ENCODE results near the gene CACNG8. TPM values are rescaled to one million over a fixed set of nuclear protein-coding genes. Genes with fewer than 3 reads are reported as not detected.

CACNG8 gene
- 0.03 TPM for polyA plus RNA-seq (2013, experiment 1 of 2)
- 0.01 TPM for polyA plus RNA-seq (2013, experiment 2 of 2)

DNA sequence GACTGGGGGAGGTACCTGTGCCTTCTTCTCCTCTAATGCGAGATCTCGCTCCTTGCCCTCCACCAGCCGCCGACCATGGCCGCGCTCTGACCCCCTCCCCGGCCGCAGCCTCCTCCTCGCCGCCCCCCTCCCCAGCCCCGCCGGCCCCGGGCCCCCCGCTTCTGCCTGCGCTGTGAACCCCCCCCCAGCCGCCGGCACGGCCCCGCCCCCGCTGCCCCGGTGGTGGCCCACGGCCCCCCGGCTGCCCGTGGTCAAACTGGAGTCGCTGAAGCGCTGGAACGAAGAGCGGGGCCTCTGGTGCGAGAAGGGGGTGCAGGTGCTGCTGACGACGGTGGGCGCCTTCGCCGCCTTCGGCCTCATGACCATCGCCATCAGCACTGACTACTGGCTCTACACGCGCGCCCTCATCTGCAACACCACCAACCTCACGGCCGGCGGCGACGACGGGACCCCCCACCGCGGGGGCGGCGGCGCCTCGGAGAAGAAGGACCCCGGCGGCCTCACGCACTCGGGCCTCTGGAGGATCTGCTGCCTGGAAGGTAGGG, at the start of gene CACNG8:
TSS of gene CACNG8 (plus strand) at position 51 of the 545 bp plus-strand sequence.
- no peak within 1 kb of the TSS for H3K9ac ChIP-seq (ENCODE audit: low read length)
- WGBS: 2% methylated on average over 31 of the region's 55 CpGs
- H2BK12ac ChIP-seq (ENCODE audit: low read length in 2 of 2): no peak within 1 kb of the TSS
- H2BK120ac ChIP-seq (ENCODE audit: low read depth, low read length): no peak within 1 kb of the TSS
- no peak within 1 kb of the TSS for H3K27ac ChIP-seq (ENCODE audit: low read length, poor library complexity, severe bottlenecking)
- H3K4ac ChIP-seq (ENCODE audit: low read depth in 1 of 2, low read length in 2 of 2): no peak within 1 kb of the TSS
- H3K23ac ChIP-seq (ENCODE audit: low read length in 2 of 2): peak within 1 kb of the TSS in 1 of 2 experiments; percentile 35
- no peak within 1 kb of the TSS for H3K18ac ChIP-seq (ENCODE audit: low read depth in 1 of 2, low read length in 2 of 2)
- H4K91ac ChIP-seq (ENCODE audit: low read length): no peak within 1 kb of the TSS
- no peak within 1 kb of the TSS for H3K14ac ChIP-seq (ENCODE audit: low read length in 2 of 2)
- no peaks in the 10 kb centered on the region for H3K36me3 ChIP-seq (ENCODE audit: control insufficient read depth in 1 of 2, insufficient read depth in 2 of 2, low read depth in 1 of 2, low read length in 2 of 2)
- H3K4me2 ChIP-seq (ENCODE audit: low read length, poor library complexity, severe bottlenecking): no peak within 1 kb of the TSS
- H3K27me3 ChIP-seq (ENCODE audit: control insufficient read depth in 1 of 2, insufficient read depth in 1 of 2, low read length in 2 of 2): peaks cover 69 to 71% of the 10 kb centered on the region in 2 experiments
- peak within 1 kb of the TSS; percentile 27 for H2AFZ ChIP-seq (ENCODE audit: low read depth, low read length)
- no peak within 1 kb of the TSS for H3K4me3 ChIP-seq (ENCODE audit: insufficient read depth in 1 of 2, low read depth in 1 of 2, low read length in 2 of 2)
- H3K4me1 ChIP-seq (ENCODE audit: control insufficient read depth, insufficient read depth, low read depth, low read length): peaks cover 2% of the 10 kb centered on the region
- no peaks in the 10 kb centered on the region for H3K79me1 ChIP-seq (replicated peaks; ENCODE audit: low read length, poor library complexity, severe bottlenecking)
- DNase-seq: no peak
- peaks cover 3% of the 10 kb centered on the region for H3K9me3 ChIP-seq (ENCODE audit: control insufficient read depth, low read length)
- H2BK15ac ChIP-seq (ENCODE audit: low read depth, poor library complexity, severe bottlenecking): no peak within 1 kb of the TSS
- H2AK5ac ChIP-seq (ENCODE audit: low read length, severe bottlenecking): no peak within 1 kb of the TSS
- no peak within 1 kb of the TSS for H4K8ac ChIP-seq (ENCODE audit: low read length)
- H2BK5ac ChIP-seq (ENCODE audit: low read depth, low read length, poor library complexity, severe bottlenecking): no peak within 1 kb of the TSS

DNA sequence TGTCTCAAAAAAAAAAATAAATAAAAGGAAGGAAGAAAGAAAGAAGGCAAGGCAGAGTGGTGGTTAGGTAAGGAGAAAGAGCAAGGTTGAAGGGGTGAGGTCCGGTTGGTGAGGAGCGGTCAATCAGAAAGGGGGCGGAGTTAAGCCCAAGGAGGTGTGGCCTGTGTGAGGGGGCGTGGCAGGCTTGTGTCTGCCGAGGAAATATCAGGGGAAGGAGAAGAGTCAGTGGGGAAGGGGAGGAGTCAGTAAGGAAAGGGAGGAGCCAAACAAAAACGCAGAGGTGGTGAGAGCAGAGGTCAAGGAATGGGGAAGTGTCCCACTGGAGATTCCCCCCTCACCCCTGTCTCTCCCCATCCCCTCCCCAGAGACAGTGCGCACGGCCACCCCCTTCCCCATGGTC, 47.7 kb upstream of the CACNG8 start:
- Histone ChIP-seq H3K4me1 (ENCODE audit: control insufficient read depth, insufficient read depth, low read depth, low read length) (no peaks in the 10 kb centered on the region), H3K79me1 (replicated peaks; ENCODE audit: low read length, poor library complexity, severe bottlenecking) (no peaks in the 10 kb centered on the region), H2BK5ac (ENCODE audit: low read depth, low read length, poor library complexity, severe bottlenecking) (no peak overlapping the region), H3K36me3 (ENCODE audit: control insufficient read depth in 1 of 2, insufficient read depth in 2 of 2, low read depth in 1 of 2, low read length in 2 of 2) (no peaks in the 10 kb centered on the region), H2AK5ac (ENCODE audit: low read length, severe bottlenecking) (no peak overlapping the region), H2BK120ac (ENCODE audit: low read depth, low read length) (no peak overlapping the region), H3K4ac (ENCODE audit: low read depth in 1 of 2, low read length in 2 of 2) (no peak overlapping the region), H3K4me3 (ENCODE audit: insufficient read depth in 1 of 2, low read depth in 1 of 2, low read length in 2 of 2) (no peak overlapping the region), H3K14ac (ENCODE audit: low read length in 2 of 2) (no peak overlapping the region), H4K91ac (ENCODE audit: low read length) (no peak overlapping the region), H3K9ac (ENCODE audit: low read length) (no peak overlapping the region), H3K23ac (ENCODE audit: low read length in 2 of 2) (no peak overlapping the region), H2BK12ac (ENCODE audit: low read length in 2 of 2) (no peak overlapping the region), H3K4me2 (ENCODE audit: low read length, poor library complexity, severe bottlenecking) (no peak overlapping the region), H3K18ac (ENCODE audit: low read depth in 1 of 2, low read length in 2 of 2) (no peak overlapping the region), H2AFZ (ENCODE audit: low read depth, low read length) (no peak overlapping the region), H2BK15ac (ENCODE audit: low read depth, poor library complexity, severe bottlenecking) (no peak overlapping the region), H3K27ac (ENCODE audit: low read length, poor library complexity, severe bottlenecking) (no peak overlapping the region), H3K27me3 (ENCODE audit: control insufficient read depth in 1 of 2, insufficient read depth in 1 of 2, low read length in 2 of 2) (peaks cover 23% of the 10 kb centered on the region in 2 experiments), H3K9me3 (ENCODE audit: control insufficient read depth, low read length) (no peaks in the 10 kb centered on the region), H4K8ac (ENCODE audit: low read length) (no peak overlapping the region)
- no peak for DNase-seq
- 72% methylated on average over 6 of the region's 8 CpGs for WGBS

DNA sequence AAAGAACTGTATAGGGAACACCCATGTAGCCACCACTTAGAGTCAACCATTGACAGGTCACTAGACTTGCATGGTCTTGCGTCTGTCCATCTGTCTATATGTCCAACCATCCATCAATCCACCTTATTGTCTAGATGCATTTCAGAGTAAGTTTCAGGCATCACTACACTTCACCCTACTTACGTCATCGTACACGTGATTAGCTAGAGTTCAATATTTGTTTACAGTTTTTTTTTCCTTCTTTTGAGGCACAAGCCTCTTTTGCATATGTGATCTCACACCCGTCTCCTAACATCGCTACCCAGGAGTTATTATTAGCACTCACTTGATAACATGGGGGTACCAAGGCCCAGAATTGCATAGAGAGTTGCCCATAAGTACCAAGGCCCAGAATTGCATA, 46.7 kb upstream of the CACNG8 start:
- H3K23ac ChIP-seq (ENCODE audit: low read length in 2 of 2): no peak overlapping the region
- no peak overlapping the region for H3K18ac ChIP-seq (ENCODE audit: low read depth in 1 of 2, low read length in 2 of 2)
- no peak overlapping the region for H3K4ac ChIP-seq (ENCODE audit: low read depth in 1 of 2, low read length in 2 of 2)
- H4K8ac ChIP-seq (ENCODE audit: low read length): no peak overlapping the region
- H2BK15ac ChIP-seq (ENCODE audit: low read depth, poor library complexity, severe bottlenecking): no peak overlapping the region
- H2AK5ac ChIP-seq (ENCODE audit: low read length, severe bottlenecking): no peak overlapping the region
- H3K4me3 ChIP-seq (ENCODE audit: insufficient read depth in 1 of 2, low read depth in 1 of 2, low read length in 2 of 2): no peak overlapping the region
- H2BK120ac ChIP-seq (ENCODE audit: low read depth, low read length): no peak overlapping the region
- no peak overlapping the region for H2BK5ac ChIP-seq (ENCODE audit: low read depth, low read length, poor library complexity, severe bottlenecking)
- no peak overlapping the region for H2AFZ ChIP-seq (ENCODE audit: low read depth, low read length)
- H3K36me3 ChIP-seq (ENCODE audit: control insufficient read depth in 1 of 2, insufficient read depth in 2 of 2, low read depth in 1 of 2, low read length in 2 of 2): no peaks in the 10 kb centered on the region
- no peaks in the 10 kb centered on the region for H3K9me3 ChIP-seq (ENCODE audit: control insufficient read depth, low read length)
- H3K79me1 ChIP-seq (replicated peaks; ENCODE audit: low read length, poor library complexity, severe bottlenecking): no peaks in the 10 kb centered on the region
- H3K14ac ChIP-seq (ENCODE audit: low read length in 2 of 2): no peak overlapping the region
- no peak overlapping the region for H3K4me2 ChIP-seq (ENCODE audit: low read length, poor library complexity, severe bottlenecking)
- H3K9ac ChIP-seq (ENCODE audit: low read length): no peak overlapping the region
- no peak overlapping the region for H3K27ac ChIP-seq (ENCODE audit: low read length, poor library complexity, severe bottlenecking)
- DNase-seq: no peak
- 92% methylated on average over 6 of the region's 6 CpGs for WGBS
- peaks cover 13% of the 10 kb centered on the region in 2 experiments for H3K27me3 ChIP-seq (ENCODE audit: control insufficient read depth in 1 of 2, insufficient read depth in 1 of 2, low read length in 2 of 2)
- no peaks in the 10 kb centered on the region for H3K4me1 ChIP-seq (ENCODE audit: control insufficient read depth, insufficient read depth, low read depth, low read length)
- no peak overlapping the region for H4K91ac ChIP-seq (ENCODE audit: low read length)
- H2BK12ac ChIP-seq (ENCODE audit: low read length in 2 of 2): no peak overlapping the region

- WGBS: 89% methylated on average over 7 of the region's 7 CpGs
- Histone ChIP-seq H4K91ac (ENCODE audit: low read length) (no peak overlapping the region), H2AFZ (ENCODE audit: low read depth, low read length) (no peak overlapping the region), H3K4me1 (ENCODE audit: control insufficient read depth, insufficient read depth, low read depth, low read length) (no peaks in the 10 kb centered on the region), H3K9me3 (ENCODE audit: control insufficient read depth, low read length) (no peaks in the 10 kb centered on the region), H3K79me1 (replicated peaks; ENCODE audit: low read length, poor library complexity, severe bottlenecking) (no peaks in the 10 kb centered on the region), H4K8ac (ENCODE audit: low read length) (no peak overlapping the region), H3K18ac (ENCODE audit: low read depth in 1 of 2, low read length in 2 of 2) (no peak overlapping the region), H3K36me3 (ENCODE audit: control insufficient read depth in 1 of 2, insufficient read depth in 2 of 2, low read depth in 1 of 2, low read length in 2 of 2) (no peaks in the 10 kb centered on the region), H2BK120ac (ENCODE audit: low read depth, low read length) (no peak overlapping the region), H3K27ac (ENCODE audit: low read length, poor library complexity, severe bottlenecking) (no peak overlapping the region), H3K27me3 (ENCODE audit: control insufficient read depth in 1 of 2, insufficient read depth in 1 of 2, low read length in 2 of 2) (peaks cover 0 to under 1% of the 10 kb centered on the region in 2 experiments), H2BK15ac (ENCODE audit: low read depth, poor library complexity, severe bottlenecking) (no peak overlapping the region), H3K14ac (ENCODE audit: low read length in 2 of 2) (no peak overlapping the region), H3K4me2 (ENCODE audit: low read length, poor library complexity, severe bottlenecking) (no peak overlapping the region), H3K23ac (ENCODE audit: low read length in 2 of 2) (no peak overlapping the region), H3K4ac (ENCODE audit: low read depth in 1 of 2, low read length in 2 of 2) (no peak overlapping the region), H3K9ac (ENCODE audit: low read length) (no peak overlapping the region), H2BK12ac (ENCODE audit: low read length in 2 of 2) (no peak overlapping the region), H2BK5ac (ENCODE audit: low read depth, low read length, poor library complexity, severe bottlenecking) (no peak overlapping the region), H3K4me3 (ENCODE audit: insufficient read depth in 1 of 2, low read depth in 1 of 2, low read length in 2 of 2) (no peak overlapping the region), H2AK5ac (ENCODE audit: low read length, severe bottlenecking) (no peak overlapping the region)
- DNase-seq: no peak
Observed at GRCh38 chr19:53917356-53917755, 45.4 kb upstream of the CACNG8 start.
